ENCODE results near the gene ADH1B.
"Not testable (repeated sequence)": the region's sequence is repeated elsewhere in the genome, so short reads cannot be mapped to it uniquely, and the experiment has no call there.

DNA sequence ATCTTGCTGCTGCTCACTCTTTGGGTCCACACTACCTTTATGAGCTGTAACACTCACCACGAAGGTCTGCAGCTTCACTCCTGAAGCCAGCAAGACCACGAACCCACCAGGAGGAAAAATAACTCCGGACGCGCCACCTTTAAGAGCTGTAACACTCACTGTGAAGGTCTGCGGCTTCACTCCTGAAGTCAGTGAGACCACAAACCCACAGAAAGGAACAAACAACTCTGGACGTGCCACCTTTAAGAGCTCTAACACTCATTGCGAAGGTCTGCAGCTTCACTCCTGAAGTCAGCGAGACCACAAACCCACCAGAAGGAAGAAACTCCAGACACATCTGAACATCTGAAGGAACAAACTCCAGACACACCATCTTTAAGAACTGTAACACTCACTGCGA is 34.9 kb upstream of the ADH1B start:
- TF ChIP-seq, protein P1, sequence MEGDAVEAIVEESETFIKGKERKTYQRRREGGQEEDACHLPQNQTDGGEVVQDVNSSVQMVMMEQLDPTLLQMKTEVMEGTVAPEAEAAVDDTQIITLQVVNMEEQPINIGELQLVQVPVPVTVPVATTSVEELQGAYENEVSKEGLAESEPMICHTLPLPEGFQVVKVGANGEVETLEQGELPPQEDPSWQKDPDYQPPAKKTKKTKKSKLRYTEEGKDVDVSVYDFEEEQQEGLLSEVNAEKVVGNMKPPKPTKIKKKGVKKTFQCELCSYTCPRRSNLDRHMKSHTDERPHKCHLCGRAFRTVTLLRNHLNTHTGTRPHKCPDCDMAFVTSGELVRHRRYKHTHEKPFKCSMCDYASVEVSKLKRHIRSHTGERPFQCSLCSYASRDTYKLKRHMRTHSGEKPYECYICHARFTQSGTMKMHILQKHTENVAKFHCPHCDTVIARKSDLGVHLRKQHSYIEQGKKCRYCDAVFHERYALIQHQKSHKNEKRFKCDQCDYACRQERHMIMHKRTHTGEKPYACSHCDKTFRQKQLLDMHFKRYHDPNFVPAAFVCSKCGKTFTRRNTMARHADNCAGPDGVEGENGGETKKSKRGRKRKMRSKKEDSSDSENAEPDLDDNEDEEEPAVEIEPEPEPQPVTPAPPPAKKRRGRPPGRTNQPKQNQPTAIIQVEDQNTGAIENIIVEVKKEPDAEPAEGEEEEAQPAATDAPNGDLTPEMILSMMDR (IDR thresholded peaks at IDR 0.05) = not testable (repeated sequence)
- not testable (repeated sequence) for TF ChIP-seq POLR2A, POLR2AphosphoS5 (IDR thresholded peaks at IDR 0.05)

Data from suprapubic skin (tissue), 4 donors.